HG03135 (cell line): ENCODE results near the gene KRTAP10-1.

Experiments used
- ATAC-seq: cut with Tn5 transposase; IDR thresholded peaks from one replicate; pipeline ENCODE4 v1.9.1; 2021; ENCODE audit warnings: mild to moderate bottlenecking, moderate library complexity; ENCODE audit not compliant: unreplicated experiment

Gene KRTAP10-1

DNA sequence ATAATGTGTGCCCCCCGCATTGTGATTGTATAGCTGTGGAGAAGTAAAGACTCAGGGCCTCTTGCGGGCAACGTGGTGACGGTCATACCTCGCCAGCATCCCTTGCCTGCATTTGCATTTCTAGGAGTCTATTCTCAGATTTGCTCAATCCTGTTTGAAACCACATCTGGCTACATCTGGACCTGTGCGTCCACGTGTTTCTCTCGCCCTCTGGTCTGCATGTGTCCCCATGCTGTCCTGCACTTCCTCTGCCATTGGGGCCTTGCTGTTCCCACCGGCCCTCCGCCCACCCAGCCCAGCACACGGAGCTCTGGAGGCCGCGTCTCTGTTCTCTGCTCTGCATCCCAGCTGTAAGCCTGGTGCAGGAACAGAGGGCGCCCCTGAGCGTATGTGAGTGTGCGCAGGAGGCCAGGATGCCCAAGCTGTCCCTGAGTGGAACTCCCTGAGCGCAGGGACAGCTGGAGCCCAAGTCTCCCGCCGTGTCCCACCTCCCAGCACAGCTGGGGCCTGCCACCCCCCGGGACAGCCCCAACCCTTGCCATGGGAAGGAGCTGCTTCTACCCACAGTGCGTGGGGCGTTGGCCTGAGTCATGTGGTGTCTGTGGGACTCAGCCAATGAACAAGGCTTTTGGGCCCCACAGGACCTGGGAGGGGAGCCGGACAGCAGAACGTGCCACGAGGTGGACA, 9.7 kb upstream of the KRTAP10-1 start:
- ATAC-seq: no peak

DNA sequence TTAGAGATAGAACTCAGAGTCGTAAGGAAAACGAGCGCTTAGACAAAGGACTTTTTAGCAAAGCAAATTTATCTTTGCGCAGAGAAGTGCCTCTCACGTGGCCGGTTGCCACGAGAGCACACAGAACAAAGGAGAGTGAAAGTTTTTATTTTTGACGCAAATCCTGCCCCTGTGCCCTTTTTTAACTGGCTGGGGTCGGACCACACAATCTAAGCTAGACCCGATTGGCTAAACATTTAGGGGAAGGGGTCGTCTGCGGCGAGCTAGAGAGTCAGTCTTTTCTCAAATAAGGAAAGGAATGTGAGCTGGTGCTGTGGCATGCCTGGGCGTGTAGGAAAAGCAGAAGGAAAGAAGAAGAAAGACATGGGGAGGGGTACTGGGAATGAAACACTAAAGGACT, 8.9 kb upstream of the KRTAP10-1 start:
- ATAC-seq: no peak

DNA sequence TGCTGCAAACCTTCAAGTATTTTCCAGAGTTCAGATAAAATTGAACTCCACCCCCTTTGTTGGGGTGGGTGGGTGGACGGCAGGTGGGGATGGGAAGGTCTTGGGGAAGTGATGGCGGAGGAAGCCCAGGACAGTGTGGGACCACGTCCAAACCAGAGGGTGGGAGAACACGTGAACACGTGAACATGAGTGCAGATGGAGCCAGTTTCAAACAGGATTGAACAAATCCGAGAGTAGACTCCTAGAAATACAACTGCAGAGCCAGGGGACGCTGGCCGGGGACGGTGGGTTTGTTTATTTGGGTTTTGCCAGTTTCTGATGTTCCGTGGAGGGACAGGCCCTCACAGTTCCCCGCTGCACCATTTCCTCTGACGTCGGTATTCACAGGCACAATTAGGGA, 8.4 kb upstream of the KRTAP10-1 start:
- no peak for ATAC-seq

DNA sequence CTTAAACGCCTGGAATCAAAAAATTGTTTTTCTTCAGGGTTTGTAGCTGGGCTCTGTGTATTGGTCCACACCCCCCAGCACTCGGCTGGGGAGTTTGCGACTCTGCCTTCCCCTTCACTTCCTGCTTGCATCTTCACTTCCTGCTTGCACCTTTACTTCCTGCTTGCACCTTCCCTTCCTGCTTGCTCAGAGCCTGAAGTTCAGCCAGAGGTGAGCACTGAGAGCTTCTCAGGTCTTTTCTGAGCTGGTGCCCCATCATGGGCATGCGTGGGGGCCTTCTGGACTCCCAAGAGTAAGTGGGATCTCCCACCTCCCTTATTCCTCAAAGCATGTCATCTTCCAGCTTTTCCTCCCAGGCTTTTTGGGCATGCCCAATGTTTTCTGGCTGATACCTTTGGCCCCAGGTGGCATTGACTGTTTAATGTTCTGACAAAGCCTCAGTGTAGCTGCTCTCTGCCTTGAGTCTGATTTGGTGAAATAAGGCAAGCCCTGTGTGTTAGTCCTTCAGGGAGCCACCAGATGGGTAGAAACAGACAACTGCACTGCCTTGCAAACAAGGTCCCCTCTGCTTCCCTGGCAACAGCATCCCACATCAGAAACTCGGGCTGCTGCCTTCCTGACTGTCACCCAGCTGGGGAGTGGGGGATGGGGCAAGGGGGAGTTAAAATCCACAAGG, 7.8 kb upstream of the KRTAP10-1 start:
- ATAC-seq: no peak

DNA sequence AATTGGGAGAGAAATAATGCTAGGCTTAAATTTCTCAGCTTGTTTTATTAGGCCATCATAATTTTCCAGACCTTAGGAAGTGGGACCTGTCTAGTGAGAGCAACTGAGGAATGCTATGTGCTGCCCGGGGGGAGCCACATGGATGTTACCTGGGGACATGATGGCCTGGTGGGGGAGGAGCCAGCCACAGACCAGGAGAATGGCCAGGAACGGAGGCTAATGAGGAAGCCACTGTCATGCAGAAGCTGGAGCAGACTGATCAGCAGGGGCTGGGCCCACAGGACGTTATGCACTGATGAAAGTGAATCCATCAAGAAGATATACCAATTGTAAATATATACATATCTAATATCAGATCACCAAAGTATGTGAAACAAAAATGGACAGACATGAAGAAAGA, 4.6 kb upstream of the KRTAP10-1 start:
- no peak for ATAC-seq

DNA sequence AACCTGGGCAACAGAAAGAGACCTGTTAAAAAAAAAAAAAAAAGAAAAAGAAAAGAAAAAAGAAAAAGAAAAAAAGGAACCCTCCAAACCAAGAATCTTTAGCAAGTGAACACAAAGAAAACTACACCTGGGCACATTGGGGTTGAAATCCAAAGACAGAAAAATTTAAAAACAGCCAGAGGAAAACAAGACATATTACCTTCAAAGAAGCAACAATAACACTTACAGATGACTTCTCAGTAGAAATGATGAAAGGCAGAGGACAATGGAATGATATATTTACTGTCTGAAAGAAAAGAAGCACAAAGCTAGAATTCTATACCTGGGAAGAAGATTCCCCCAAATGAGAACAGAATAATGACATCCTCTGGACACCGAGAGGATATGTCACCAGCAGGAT, 2.7 kb upstream of the KRTAP10-1 start:
- ATAC-seq: no peak

DNA sequence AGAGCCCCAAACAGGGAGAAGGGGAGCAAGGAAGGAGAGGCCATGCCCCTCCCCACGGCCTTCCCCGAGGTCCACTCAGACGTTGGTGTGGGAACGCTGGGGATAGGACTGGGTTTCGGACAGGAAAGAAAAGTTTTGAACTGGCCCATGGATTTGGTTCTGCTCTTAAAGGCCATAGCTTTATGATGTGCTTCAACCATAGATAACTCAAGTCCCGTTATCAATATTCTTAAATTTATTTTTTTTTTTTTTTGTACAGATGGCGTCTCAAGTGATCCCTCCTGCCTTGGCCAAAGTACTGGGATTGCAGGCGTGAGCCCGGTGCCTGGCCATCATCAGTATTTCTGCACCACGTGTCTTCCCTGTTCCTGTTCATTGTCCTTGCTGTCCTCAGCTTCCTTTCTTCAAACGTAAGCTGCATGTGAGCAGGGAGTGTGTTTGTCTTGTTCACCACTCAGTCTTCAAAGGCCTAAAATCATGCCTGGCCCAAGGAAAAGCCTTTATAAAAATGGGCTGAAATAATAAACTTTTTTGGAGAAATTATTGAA, 820 bp upstream of the KRTAP10-1 start:
- ATAC-seq: no peak

DNA sequence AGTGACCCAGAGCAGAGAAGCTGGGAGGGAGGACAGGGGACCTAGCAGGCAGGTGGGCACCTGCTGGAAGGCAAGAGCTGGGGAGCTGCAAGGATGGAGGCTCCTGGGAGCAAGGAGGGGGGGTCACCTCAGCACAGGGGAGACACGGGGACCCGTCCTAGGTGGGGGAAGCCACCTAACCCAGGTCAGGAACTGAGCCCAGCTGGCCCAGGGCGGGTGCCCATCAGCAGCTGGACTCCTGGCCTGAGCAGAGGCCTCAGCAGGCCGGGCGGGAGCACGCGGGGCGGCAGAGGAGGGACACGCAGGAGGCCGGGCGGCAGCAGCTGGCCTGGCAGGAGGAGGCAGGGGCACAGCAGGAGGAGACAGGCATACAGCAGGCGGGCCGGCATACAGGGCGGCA, 949 bp downstream of the KRTAP10-1 start:
- no peak for ATAC-seq

DNA sequence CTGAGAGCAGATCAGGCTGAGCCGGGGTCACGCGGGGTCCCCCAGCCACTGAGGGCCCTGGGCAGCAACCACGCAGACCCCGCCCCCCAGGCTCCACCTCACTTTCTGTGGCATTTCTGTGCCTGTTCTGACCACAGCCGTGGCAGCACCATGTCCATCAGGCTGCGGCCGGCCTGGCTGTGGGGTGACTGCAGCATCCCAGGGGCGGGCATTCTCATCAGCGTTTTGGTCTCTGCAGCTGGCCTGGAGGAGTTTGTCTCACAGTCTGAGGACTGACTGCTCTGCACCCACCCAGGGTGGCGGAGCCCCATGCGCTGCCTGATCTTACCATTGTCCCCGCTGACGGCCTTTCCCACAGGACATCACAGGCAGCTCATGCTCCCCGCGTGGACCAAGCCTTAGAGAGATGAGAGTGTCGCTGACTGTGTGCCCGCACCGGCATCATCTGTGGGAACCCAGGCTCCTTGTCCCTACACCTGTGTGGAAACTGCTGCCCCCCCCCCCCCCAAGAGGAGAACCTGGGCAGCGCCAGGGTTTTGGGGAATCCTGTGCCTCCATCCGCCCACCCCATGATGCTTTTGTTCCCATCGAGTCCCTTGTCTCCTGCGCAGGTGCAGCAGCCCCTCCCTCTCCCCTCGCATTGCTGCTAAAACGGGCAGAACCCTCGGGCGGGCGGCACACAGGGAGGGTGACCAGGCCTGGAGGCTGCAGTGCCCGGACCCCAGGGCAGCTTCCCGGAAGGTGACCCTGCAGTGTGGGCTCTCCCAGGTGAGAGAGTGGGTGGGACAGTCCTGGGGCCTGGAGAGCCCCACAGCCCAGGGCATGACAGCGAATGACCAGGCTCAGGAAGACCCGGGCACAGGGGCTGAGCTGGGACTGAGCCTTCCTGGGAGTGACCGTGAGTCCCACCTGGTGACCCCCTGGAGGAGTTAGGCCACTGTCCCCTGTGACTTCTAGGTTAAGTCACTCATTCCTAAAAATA, 1.8 kb downstream of the KRTAP10-1 start:
- no peak for ATAC-seq

DNA sequence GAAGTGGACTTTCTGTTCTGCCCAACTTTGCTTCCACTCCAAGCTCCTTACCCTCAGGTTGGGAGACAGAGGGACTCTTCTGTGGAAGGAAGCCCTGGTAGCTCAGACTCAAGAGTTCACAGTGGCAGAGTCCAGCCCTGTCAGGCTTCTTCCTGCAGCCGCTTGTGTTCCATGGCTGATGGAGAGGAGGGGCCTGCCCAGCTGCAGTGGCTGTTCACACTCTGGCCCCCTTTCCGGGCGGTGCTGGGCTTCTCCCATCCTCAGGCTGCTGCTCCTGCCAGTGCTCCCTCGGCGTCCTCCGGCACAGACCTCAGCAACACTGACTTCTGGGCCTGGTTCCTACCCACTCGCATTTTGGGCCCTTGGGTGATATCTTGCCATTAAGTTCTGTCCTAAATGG, 4.0 kb downstream of the KRTAP10-1 start:
- no peak for ATAC-seq

DNA sequence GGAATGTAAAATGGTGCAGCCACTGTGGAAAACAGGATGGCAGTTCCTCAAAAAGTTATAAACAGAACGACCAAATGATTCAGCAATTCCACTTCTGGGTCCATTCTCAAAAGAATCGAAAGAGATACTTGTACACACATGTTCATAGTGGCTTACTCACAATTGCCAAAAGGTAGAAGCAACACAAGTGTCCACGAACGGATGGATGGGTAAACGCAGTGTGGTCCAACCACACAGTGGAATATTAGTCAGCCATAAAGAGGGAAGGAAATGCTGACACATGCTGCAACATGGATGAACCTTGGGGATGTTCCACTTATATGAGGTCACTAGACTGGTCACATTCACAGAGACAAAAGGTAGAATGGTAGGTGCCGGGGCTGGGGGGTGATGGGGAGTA, 5.3 kb downstream of the KRTAP10-1 start:
- ATAC-seq: no peak

DNA sequence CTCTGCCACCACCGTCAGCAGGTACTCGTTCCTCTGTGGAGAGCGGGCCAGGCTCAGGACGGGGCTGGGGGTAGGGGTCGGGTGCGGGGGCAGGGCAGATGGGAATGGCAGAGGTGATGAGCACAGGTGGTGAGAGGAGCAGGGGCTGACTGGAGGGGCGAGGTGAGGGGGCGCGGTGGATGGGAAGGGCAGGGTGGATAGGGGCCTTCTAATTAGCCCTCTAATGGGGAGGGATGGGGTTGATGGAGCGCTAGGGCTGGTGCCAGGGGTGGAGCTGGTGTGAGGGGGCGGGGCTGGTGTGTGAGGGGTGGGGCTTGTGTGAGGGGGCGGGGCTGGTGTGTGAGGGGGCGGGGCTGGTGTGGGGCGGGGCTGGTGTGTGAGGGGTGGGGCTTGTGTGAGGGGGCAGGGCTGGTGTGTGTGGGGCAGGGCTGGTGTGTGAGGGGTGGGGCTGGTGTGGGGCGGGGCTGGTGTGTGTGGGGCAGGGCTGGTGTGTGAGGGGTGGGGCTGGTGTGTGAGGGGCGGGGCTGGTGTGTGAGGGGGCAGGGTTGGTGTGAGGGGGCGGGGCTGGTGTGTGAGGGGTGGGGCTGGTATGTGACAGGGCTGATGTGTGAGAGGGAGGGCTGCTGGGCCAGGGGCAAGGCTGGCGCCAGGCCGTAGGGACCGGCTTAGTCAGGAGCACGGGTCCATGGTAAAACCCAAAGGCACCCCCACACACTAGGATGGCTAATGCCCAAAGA, 5.9 kb downstream of the KRTAP10-1 start:
- no peak for ATAC-seq

DNA sequence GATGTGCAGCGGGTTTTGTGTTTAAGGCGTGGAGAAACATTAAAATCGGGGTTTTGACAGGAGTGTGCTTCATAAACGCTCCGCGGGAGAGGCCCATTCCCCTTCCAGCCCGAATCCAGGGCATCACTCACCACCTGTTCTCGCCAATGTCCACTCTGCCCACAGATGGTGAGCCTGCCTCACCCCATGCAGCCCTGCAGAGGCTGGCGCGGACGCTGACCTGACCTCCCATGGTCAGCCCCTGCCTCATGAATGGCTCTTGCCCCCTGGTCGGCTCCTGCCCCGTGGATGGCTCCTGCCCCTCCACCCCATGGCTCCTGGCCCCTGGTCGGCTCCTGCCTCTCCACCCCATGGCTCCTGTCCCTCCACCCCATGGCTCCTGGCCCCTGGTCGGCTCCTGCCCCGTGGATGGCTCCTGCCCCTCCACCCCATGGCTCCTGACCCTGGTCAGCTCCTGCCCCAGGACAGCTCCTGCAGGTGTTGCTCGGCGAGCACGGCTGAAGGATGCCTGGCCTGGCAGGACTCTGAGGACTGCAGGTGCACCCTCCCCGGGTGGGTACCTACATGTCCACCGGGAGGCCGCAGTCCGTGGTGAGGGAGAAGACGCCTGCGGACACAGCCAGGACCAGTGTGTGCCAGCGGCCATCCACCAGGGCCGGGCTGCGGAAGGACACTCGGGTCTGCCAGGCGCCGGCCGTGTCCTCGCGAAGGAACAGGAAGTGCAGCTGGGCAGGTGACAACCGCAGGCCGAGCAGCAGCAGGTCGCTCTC, 6.7 kb downstream of the KRTAP10-1 start:
- ATAC-seq: no peak

DNA sequence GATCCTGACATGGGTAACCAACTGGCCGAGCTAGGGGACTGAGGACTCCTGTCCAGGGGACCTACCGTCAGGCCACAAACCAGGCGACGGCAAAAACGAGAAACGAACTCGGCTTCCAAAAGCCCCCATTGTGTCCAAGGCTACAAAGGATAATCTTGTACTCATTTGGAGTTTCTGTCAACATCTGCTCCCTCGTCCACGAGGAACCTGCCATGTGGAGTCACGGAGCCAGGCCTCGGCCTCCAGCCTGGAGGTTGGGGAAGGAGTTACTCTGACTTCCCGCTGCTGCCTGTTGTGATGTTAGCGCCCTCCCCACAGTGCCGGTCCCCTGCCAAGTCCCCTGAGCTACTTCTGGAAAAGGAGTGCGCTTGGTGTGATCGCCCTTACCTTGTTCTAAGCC, 7.3 kb downstream of the KRTAP10-1 start:
- ATAC-seq: no peak

DNA sequence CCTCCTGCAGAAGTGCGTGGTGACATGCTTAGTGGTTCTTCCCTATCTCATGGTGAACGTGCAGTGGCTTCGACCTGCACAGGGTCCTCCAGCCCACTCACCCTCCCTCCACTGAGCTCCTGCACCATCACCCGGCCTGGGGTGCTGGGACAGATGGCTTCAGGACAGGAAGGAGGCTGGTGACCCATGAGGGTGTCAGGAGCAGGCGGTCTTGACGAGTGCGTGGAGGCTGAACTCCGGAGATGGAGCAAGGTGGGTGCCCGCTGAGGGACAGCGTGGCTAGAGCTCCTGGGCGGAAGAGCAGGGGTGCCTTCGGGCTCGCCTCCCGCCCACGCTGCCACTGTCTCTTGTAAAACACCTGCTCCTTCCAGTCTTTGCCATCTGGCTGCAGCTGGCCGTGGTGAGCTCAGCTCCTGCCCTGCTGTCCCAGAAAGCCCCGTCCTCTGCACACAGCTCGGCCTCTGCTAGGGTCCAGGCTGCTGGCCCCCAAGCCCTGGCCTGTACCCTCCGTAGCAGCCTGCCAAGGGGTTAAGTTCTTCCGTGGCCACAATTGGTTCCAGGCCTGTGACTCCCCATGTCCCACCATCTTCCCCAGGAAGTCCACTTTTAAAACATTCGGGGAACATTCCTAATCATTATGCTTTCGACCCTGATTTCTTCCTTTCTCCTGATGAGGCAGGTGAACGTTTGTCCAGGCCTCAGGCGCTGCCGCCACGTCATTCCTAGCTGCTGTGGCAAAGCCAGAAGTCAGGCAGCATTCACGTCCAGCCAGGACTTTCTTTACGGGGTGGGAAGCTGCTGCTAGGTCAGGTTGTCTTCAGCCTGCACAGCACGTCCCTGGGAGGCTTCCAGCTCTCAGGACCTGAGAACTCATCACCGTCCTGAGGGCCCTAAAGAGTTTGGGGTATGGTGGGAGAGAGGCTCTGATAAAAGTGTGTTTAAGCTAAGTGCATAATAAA, 8.1 kb downstream of the KRTAP10-1 start:
- ATAC-seq: no peak

DNA sequence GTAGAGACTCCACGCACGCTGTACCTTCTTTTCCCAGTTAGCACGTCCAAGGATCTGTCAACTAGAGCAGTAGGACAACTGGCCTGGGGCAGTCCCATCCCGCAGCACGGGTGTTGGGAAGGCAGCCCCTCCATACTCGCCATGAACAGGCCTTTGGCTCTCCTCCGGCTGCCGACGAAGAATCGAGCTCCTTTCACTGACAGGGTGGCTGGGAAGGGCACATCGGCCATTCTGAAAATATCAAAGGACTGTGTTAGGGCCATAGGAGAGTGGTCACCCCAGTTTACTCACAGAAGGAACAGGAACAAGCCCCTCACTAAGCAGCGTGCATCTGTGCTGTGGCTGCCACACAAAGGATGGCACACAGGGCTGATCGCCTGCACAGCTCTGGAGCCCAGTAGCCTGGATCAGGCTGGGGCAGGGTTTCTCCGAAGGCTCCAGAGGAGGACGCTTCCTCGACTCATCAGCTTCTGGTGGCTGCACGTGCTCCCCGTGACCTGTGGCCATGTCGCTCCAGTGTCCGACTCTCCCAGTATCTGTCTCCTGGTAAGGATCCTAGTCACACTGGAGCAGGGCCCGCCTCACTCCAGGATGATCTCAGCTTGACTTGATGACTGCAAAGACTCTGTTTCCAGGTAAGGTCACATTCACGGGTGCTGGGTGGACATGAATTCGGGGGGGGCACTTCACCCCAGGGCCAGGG, 8.9 kb downstream of the KRTAP10-1 start:
- ATAC-seq: no peak

DNA sequence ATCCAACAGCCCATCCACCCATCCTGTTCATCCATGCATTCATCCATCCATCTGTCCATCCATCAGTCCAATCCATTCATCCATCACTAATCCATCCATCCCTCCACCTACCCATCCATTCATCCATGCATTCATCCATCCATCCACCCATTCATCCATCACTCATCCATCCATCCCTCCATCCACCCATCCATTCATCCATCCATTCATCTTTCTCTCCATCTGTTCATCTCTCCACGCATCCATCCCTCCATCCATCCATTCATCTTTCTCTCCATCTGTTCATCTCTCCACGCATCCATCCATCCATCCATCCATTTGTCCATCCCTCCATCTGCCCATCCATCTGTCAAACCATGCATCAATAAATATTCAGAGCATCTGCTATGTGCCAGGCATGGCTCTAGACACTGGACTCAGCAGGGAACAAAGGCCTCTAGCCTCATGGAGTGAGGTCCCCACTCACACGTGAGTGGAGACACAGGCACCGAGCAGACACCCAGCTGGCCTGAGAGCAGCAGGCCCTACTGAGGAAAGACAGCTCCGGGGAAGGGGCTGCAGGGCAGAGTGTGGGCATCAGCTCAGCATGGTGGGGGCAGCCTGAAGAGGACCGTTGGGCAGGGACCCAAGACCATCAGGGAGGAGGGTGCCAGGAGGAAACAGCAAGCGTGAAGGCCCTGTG, 9.6 kb downstream of the KRTAP10-1 start:
- no peak for ATAC-seq
